ENCODE data around the gene PZP.

The PZP gene

GRCh38 chr12:9163392-9163791 lies 44.8 kb downstream of the PZP start:
- in situ Hi-C loops (cut with MboI; ENCODE audit: low sequenced_read_pairs, unreplicated experiment), result no loop called here
- no peak for DNase-seq (ENCODE audit: low spot score)
- no peak for TF ChIP-seq CTCF (IDR thresholded peaks at IDR 0.05; ENCODE audit: borderline replicate concordance, control extremely low read depth, extremely low read depth, insufficient read depth, missing control alignments)

- no peak for DNase-seq (ENCODE audit: low spot score)
- in situ Hi-C loops (cut with MboI; ENCODE audit: low sequenced_read_pairs, unreplicated experiment), result no loop called here
- TF ChIP-seq CTCF (IDR thresholded peaks at IDR 0.05; ENCODE audit: borderline replicate concordance, control extremely low read depth, extremely low read depth, insufficient read depth, missing control alignments), result no peak
Measured at GRCh38 chr12:9156119-9156518, 52.1 kb downstream of the PZP start.

- no peak for DNase-seq (ENCODE audit: low spot score)
- in situ Hi-C loops (cut with MboI; ENCODE audit: low sequenced_read_pairs, unreplicated experiment), result no loop called here
Measured at GRCh38 chr12:9149372-9149771, 58.8 kb downstream of the PZP start.

GRCh38 chr12:9148926-9149325 lies 59.3 kb downstream of the PZP start:
- in situ Hi-C loops (cut with MboI; ENCODE audit: low sequenced_read_pairs, unreplicated experiment), result no loop called here
- DNase-seq (ENCODE audit: low spot score), result no peak
- no peak for TF ChIP-seq CTCF (IDR thresholded peaks at IDR 0.05; ENCODE audit: borderline replicate concordance, control extremely low read depth, extremely low read depth, insufficient read depth, missing control alignments)

More at GRCh38 chr12:9149372-9149771, 58.8 kb downstream of the PZP start:
- TF ChIP-seq CTCF (IDR thresholded peaks at IDR 0.05; ENCODE audit: borderline replicate concordance, control extremely low read depth, extremely low read depth, insufficient read depth, missing control alignments), result no peak

GRCh38 chr12:9147461-9147860 lies 60.7 kb downstream of the PZP start:
- in situ Hi-C loops (cut with MboI; ENCODE audit: low sequenced_read_pairs, unreplicated experiment), result no loop called here
- DNase-seq (ENCODE audit: low spot score), result no peak
- TF ChIP-seq CTCF (IDR thresholded peaks at IDR 0.05; ENCODE audit: borderline replicate concordance, control extremely low read depth, extremely low read depth, insufficient read depth, missing control alignments), result no peak

- DNase-seq (ENCODE audit: low spot score), result no peak
- in situ Hi-C loops (cut with MboI; ENCODE audit: low sequenced_read_pairs, unreplicated experiment), result no loop called here
- TF ChIP-seq CTCF (IDR thresholded peaks at IDR 0.05; ENCODE audit: borderline replicate concordance, control extremely low read depth, extremely low read depth, insufficient read depth, missing control alignments), result no peak
Measured at GRCh38 chr12:9144730-9145106, 63.5 kb downstream of the PZP start.

All from GM13976 (cell line).